ENCODE measurements around the gene DAZ3.
"Not testable (repeated sequence)": the region's sequence is repeated elsewhere in the genome, so short reads cannot be mapped to it uniquely, and the experiment has no call there.

Gene DAZ3, protein sequence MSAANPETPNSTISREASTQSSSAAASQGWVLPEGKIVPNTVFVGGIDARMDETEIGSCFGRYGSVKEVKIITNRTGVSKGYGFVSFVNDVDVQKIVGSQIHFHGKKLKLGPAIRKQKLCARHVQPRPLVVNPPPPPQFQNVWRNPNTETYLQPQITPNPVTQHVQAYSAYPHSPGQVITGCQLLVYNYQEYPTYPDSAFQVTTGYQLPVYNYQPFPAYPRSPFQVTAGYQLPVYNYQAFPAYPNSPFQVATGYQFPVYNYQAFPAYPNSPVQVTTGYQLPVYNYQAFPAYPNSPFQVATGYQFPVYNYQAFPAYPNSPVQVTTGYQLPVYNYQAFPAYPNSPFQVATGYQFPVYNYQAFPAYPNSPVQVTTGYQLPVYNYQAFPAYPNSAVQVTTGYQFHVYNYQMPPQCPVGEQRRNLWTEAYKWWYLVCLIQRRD

GRCh38 chrY:24813293-24813692 is at the start of gene DAZ3:
DAZ3 (minus strand) TSS chrY:24813393; CDS start chrY:24813185, 208 bp downstream.
- not testable (repeated sequence) for H3K27me3 ChIP-seq (ENCODE audit: insufficient read depth, low read depth); H3K4me1 ChIP-seq (ENCODE audit: low read depth, poor library complexity, severe bottlenecking); H3K79me2 ChIP-seq (ENCODE audit: insufficient read depth, low read depth); H4K20me1 ChIP-seq (ENCODE audit: insufficient read depth); H3K4me3 ChIP-seq (IDR thresholded peaks at IDR 0.05; ENCODE audit: insufficient read depth, low read depth, low read length); H3K36me3 ChIP-seq (ENCODE audit: insufficient read depth); H2AFZ ChIP-seq (ENCODE audit: low read depth); H3K9ac ChIP-seq; H3K27ac ChIP-seq; H3K4me2 ChIP-seq

- H3K79me2 ChIP-seq (ENCODE audit: insufficient read depth, low read depth); H3K4me3 ChIP-seq (IDR thresholded peaks at IDR 0.05; ENCODE audit: insufficient read depth, low read depth, low read length); H3K4me1 ChIP-seq (ENCODE audit: low read depth, poor library complexity, severe bottlenecking); H3K27me3 ChIP-seq (ENCODE audit: insufficient read depth, low read depth); H3K36me3 ChIP-seq (ENCODE audit: insufficient read depth); H3K4me2 ChIP-seq; H4K20me1 ChIP-seq (ENCODE audit: insufficient read depth); H2AFZ ChIP-seq (ENCODE audit: low read depth); H3K27ac ChIP-seq; H3K9ac ChIP-seq: not testable (repeated sequence)
These were observed 20.4 kb upstream of the DAZ3 start, which contains the start of gene DAZ4 for GRCh38 chrY:24833619-24834018. DAZ4 (plus strand) TSS chrY:24833919; CDS start chrY:24834127, 208 bp downstream.

DNA sequence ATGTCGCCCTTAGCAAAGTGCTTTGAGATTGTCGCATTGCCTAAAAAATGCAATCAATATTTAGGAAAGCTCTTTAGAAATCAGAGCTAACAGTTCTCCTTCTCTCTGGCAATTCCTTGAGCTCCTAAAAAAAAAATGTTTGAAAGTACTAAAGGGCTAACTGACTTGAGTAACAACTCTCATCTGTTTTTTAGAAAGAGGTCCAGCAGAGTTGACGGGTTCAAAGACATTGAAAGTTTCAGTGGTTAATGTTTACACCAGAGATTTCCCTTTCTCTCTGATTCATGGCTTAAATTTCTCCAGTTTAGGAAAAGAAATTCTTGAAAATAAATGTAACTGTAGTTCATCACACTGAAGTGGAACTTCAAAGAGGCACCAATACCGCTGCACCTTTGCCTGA is 11.9 kb upstream of the DAZ3 start:
- not testable (repeated sequence) for H3K79me2 ChIP-seq (ENCODE audit: insufficient read depth, low read depth); H2AFZ ChIP-seq (ENCODE audit: low read depth); H3K36me3 ChIP-seq (ENCODE audit: insufficient read depth); H3K4me1 ChIP-seq (ENCODE audit: low read depth, poor library complexity, severe bottlenecking); H3K27ac ChIP-seq; H3K27me3 ChIP-seq (ENCODE audit: insufficient read depth, low read depth); H3K9ac ChIP-seq; H3K4me2 ChIP-seq; H4K20me1 ChIP-seq (ENCODE audit: insufficient read depth); H3K4me3 ChIP-seq (IDR thresholded peaks at IDR 0.05; ENCODE audit: insufficient read depth, low read depth, low read length)

DNA sequence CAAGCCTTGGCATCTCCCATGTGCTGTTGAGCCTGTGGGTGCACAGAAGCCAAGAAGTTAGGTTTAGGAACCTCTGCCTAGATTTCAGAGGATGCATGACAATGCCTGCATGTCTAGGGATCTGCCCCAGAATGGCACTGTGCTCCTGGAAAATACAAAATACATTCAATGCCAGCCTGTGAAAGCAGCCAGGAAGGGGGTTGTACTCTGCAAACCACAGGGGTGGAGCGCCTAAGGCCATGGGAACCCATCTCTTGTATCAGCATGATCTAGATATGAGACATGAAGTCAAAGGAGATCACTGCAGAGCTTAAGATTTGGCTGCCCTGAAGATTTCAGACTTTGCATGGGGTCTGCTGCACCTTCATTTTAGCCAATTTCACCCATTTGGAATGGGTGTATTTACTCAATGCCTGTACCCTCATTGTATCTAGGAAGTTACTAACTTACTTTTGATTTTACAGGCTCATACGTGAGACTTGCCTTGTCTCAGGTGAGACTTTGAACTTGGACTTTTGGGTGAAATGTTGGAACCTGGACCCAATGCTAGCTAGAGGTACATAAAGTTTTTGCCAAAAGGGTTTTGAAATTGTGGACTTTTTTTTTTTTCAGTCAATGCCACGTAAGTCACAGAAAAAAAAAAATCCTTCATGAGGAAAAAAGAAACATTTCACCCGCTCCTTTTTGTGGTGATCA is 11.1 kb upstream of the DAZ3 start:
- H3K79me2 ChIP-seq (ENCODE audit: insufficient read depth, low read depth); H2AFZ ChIP-seq (ENCODE audit: low read depth); H3K9ac ChIP-seq; H3K4me1 ChIP-seq (ENCODE audit: low read depth, poor library complexity, severe bottlenecking); H3K36me3 ChIP-seq (ENCODE audit: insufficient read depth); H4K20me1 ChIP-seq (ENCODE audit: insufficient read depth); H3K4me2 ChIP-seq; H3K27ac ChIP-seq; H3K4me3 ChIP-seq (IDR thresholded peaks at IDR 0.05; ENCODE audit: insufficient read depth, low read depth, low read length); H3K27me3 ChIP-seq (ENCODE audit: insufficient read depth, low read depth): not testable (repeated sequence)

DNA sequence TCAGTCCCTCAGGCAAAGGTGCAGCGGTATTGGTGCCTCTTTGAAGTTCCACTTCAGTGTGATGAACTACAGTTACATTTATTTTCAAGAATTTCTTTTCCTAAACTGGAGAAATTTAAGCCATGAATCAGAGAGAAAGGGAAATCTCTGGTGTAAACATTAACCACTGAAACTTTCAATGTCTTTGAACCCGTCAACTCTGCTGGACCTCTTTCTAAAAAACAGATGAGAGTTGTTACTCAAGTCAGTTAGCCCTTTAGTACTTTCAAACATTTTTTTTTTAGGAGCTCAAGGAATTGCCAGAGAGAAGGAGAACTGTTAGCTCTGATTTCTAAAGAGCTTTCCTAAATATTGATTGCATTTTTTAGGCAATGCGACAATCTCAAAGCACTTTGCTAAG is 8.6 kb upstream of the DAZ3 start:
- not testable (repeated sequence) for H3K27ac ChIP-seq; H3K4me2 ChIP-seq; H4K20me1 ChIP-seq (ENCODE audit: insufficient read depth); H3K27me3 ChIP-seq (ENCODE audit: insufficient read depth, low read depth); H3K79me2 ChIP-seq (ENCODE audit: insufficient read depth, low read depth); H3K9ac ChIP-seq; H3K4me3 ChIP-seq (IDR thresholded peaks at IDR 0.05; ENCODE audit: insufficient read depth, low read depth, low read length); H3K4me1 ChIP-seq (ENCODE audit: low read depth, poor library complexity, severe bottlenecking); H2AFZ ChIP-seq (ENCODE audit: low read depth); H3K36me3 ChIP-seq (ENCODE audit: insufficient read depth)

Data from KMS-11 (cell line).